ENCODE measurements around the gene VPS37B.

- TF ChIP-seq ZNF317 (CRISPR knock-in tag; IDR thresholded peaks at IDR 0.05; ENCODE audit: borderline replicate concordance, low read depth), result no peak
- no peak for TF ChIP-seq USF2 (CRISPR knock-in tag; IDR thresholded peaks at IDR 0.05)
- no peak for TF ChIP-seq TEAD4 (CRISPR knock-in tag; IDR thresholded peaks at IDR 0.05)
- no peak for TF ChIP-seq CTCF (IDR thresholded peaks at IDR 0.05)
- TF ChIP-seq PREB (CRISPR knock-in tag; IDR thresholded peaks at IDR 0.05; ENCODE audit: borderline replicate concordance), result no peak
- TF ChIP-seq SP1 (CRISPR knock-in tag; conservative IDR thresholded peaks at IDR 0.05), result no peak
- TF ChIP-seq HMGXB4 (CRISPR knock-in tag; IDR thresholded peaks at IDR 0.05), result no peak
Observed at GRCh38 chr12:122840580-122841513, 55.1 kb downstream of the VPS37B start.
